GM13977 (cell line): Measurements from ENCODE around the gene MAGI2.
"Not testable (repeated sequence)": the region's sequence is repeated elsewhere in the genome, so short reads cannot be mapped to it uniquely, and the experiment has no call there.

Source experiments
- DNase-seq: peaks from one replicate; pipeline ENCODE4 v3.0.0; 2012; ENCODE audit warnings: low spot score
- CTCF ChIP-seq: IDR thresholded peaks from 2 replicates; pipeline ENCODE4 v1.5.1; 2012; ENCODE audit warnings: mild to moderate bottlenecking, control low read depth; ENCODE audit not compliant: insufficient read depth; ENCODE audit errors: extremely low read depth, missing control alignments
- in situ Hi-C: fragments of 300-500 bp; cut with MboI; formaldehyde crosslinking; loops from one replicate; pipeline ENCODE4 v1.12.0; 2022; ENCODE audit warnings: low sequenced_read_pairs, low pct_unique_long_range_greater_than_20kb, mixed read lengths, inconsistent platforms; ENCODE audit not compliant: unreplicated experiment

MAGI2 gene

GRCh38 chr7:78528964-78529363 lies 924.5 kb downstream of the MAGI2 start:
- DNase-seq = no peak
- in situ Hi-C loops = no loop called here
- TF ChIP-seq CTCF = no peak

- DNase-seq = no peak
- TF ChIP-seq CTCF = no peak
- in situ Hi-C loops = no loop called here
Observed at GRCh38 chr7:78523930-78524329, 929.5 kb downstream of the MAGI2 start.

DNA sequence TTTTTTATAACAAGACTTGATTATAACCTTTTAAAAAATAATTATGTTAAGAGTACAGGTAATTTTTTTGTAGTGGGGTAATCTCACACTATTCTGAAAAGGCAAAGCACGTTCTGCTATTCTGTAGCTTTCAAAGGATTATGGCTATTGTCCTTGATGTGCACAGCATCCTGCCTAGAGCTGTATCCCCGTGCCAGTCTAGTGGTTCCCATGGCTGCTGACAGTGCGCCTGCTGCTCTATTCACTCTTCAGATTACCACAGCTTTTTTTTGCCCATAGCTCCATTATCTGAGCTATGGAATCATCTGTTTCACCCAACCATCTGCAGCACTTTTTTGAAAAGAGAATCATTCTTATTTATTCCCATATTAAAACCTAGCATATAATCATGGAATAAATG lies 931.5 kb downstream of the MAGI2 start:
- in situ Hi-C loops = no loop called here
- no peak for DNase-seq
- no peak for TF ChIP-seq CTCF

DNA sequence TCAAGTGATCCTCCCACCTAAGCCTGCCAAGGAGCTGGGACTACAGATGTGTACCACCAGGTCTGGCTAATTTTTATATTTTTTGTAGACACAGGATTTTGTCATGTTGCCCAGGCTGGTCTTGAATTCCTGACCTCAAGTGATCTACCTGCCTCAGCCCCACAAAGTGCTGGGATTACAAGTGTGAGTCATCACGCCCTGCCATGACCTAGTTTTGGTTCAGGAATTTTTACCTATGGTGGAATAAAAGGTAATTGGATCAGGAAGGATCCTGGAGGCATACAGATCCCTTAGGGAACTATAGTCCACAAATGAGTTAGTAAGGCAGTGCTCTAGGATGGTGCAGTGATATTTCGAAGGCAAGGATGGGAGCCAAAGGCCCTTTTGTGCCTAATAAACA lies 937.0 kb downstream of the MAGI2 start:
- DNase-seq = no peak
- in situ Hi-C loops = no loop called here
- no peak for TF ChIP-seq CTCF

- in situ Hi-C loops = no loop called here
- no peak for DNase-seq
- no peak for TF ChIP-seq CTCF
Observed at GRCh38 chr7:78514634-78515033, 938.8 kb downstream of the MAGI2 start.

- DNase-seq = peak; percentile 17
- in situ Hi-C loops = no loop called here
- peak; percentile 65 for TF ChIP-seq CTCF
Observed at GRCh38 chr7:78510580-78511188, 942.8 kb downstream of the MAGI2 start.

DNA sequence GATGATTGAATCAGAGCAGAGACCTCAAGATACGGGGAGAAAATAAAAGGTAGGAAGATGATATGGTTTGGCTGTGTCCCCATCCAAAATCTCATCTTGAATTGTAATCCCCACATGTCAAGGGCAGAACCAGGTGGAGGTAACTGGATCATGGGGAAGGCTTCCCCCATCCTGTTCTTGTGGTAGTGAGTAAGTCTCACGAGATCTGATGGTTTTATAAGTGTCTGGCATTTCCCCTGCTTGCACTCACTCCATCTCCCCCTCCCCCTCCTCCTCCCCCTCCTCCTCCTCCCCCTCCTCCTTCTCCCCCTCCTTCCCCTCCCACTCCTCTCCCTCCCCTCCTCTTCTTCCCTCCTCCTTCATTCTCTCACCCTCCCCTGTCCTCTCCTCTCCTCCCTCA lies 950.2 kb downstream of the MAGI2 start:
- DNase-seq, in situ Hi-C loops: not testable (repeated sequence)
